ENCODE data around the gene PGBD5.
A peak's percentile ranks its signal among the peaks of the same experiment; 100 is the strongest.
"Not testable (repeated sequence)": the region's sequence is repeated elsewhere in the genome, so short reads cannot be mapped to it uniquely, and the experiment has no call there.

PGBD5 gene

DNA sequence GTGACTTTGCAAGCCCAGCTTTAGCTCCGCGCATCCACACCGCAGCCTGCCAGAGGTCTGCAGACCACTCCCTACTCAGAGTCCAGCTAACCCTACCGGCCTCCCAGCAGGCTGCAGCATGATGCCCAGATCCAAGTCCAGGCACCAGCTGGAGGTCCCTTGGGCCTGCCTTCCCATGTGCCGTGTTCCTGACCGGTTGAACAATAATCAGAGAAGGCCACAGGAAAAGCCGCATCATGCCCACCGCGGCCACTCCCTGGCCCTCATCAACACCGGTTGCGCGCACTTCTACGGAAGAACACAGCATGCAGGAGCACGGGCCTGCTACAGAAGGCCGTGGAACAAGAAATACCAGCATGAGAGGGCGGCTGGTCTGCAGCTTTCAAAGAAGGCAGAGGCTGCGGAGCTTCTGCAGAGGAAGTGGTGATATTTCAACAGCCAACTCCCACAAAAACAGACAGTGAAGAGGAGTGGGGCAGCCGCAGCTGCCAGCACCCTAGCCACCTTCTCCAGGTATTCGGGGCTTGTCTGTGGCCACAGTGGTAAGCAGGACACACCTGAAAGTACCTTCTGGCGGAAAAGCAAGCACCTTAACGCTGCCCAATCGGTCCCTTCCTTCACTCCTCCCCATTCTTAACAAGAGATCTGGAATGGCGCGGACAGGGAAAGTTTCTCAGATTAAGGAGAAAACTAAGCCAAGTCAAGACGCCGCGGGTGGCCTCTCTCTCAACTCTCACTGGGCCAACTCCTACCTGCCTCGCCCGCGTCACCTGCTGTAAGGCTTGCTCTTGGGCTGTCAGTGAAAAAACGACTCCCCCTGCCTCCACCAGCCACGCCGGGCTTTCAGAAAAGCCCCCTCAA lies 1.5 kb downstream of the PGBD5 start:
- peak; percentile 3 for DNase-seq

DNA sequence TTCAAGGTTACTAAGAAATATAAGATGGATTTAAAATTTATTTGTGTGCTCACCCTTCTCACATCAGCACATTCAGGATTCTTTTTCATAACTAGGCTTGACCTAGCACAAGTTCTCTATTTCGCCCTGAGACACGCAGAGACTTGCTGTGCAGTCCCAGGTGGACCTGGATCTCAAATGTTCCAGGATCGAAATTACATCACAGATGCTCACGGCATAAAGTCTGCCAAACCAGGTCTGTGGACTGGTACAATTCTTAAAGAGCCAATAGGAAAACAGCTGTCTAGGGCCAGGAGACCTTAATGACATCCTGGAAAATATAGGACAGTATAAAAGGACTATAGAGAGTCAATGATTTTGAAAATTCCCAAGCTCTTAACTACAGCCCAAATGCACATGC lies 2.2 kb downstream of the PGBD5 start:
- no peak for DNase-seq

DNA sequence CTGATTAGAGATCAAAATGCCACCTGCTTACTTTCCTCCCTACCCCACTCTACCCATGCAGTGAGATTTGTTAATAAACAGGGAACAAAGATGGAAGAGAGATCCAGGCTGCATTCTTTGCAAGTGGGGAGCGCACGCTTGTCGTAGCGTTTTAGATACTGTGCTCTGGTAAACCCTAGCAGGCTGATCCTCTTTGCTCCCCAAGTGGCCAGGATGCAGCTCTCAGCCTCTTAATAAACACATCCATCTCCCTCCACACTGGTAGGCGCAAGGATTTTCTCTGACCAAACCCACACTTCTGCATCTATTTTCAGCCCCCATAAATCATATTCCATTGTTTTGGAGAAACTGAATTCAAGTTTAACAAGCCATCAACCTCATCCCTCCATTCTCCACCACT lies 2.9 kb downstream of the PGBD5 start:
- DNase-seq = no peak

DNA sequence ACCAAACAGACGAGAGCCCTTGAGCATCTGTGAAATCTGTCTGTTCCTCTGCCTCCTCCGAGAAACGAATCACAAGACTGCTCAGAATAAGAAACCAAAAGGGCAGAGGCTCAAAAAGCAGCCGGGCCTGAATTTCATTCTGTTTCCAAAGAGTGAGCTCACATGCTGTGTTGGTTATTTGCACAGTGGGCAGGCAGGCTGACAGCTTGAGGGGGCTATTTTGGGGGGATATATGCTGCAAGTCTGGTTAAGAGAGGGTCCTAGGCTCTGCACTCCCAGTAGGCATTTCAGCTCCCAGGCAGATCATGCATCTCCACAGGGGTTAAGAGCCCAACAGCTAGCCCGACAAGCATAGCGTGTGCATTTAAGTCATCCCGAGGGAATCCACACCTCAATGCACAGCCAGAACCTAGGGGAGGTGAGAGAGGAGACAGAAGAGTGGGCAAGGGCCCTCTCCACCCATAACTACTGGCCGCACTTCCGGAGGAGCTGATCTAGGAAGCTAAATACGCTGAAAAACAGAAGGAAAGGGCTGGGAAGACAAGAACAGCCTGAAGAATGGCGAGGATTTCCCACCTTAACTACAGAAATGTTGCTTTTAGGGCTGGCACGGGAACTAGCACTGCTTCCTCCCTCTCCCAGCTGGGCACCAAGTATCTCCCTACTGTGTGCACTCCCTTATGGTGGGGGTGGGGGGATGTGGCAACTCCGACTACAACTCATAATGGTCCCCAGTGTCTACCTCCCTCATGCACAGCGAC lies 3.7 kb downstream of the PGBD5 start:
- no peak for DNase-seq

DNA sequence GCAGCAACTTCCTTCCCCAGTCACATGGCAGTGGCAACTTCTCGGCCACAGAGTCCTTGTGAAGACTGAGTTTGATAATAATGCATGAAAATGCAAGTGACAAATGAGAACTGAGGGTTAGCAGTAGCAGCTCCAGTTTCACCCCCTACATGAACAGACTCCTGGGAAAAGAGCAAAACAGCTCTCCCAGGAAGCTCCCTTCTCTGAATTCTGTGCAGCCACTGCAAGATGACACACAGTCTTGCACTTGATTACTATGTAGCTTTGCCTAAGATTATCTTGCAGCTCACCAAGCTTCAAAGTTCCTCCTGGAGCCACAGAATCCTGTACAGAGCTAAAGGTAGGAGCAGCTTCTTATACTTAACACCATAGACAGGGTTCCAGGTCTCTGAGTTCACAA lies 4.7 kb downstream of the PGBD5 start:
- DNase-seq = no peak

DNA sequence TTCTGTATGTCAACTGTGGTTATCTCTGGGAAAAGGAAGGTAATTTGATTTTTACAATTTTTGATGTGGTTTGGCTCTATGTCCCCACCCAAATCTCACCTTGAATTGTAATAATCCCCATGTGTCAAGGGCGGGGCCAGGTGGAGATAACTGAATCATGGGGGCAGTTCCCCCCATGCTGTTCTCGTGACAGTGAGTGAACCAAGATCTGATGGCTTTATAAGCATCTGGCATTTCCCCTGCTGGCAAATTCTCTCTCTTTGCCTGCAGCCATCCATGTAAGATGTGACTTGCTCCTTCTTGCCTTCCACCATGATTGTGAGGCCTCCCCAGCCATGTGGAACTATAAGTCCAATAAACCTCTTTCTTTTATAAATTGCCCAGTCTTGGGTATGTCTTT lies 5.8 kb downstream of the PGBD5 start:
- DNase-seq = not testable (repeated sequence)

DNA sequence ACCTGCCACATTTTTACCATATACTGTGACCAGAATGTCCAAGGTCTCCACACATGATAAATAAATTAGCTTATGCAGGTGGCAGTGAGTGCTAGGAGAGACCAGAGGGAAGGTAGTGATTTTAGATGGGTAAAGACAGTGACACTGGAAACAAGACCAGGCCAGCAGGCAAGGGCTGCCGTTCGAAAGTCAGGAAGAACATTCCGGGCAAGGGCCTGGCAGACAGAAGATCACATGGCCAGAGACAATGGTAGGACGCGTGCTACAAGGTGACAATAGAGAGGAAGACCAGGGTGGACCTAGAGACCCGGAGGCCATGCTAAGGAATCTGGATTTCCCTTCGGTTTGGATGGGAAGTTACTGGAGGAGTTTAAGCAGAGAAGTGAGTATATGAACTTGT lies 9.7 kb downstream of the PGBD5 start:
- no peak for DNase-seq

DNA sequence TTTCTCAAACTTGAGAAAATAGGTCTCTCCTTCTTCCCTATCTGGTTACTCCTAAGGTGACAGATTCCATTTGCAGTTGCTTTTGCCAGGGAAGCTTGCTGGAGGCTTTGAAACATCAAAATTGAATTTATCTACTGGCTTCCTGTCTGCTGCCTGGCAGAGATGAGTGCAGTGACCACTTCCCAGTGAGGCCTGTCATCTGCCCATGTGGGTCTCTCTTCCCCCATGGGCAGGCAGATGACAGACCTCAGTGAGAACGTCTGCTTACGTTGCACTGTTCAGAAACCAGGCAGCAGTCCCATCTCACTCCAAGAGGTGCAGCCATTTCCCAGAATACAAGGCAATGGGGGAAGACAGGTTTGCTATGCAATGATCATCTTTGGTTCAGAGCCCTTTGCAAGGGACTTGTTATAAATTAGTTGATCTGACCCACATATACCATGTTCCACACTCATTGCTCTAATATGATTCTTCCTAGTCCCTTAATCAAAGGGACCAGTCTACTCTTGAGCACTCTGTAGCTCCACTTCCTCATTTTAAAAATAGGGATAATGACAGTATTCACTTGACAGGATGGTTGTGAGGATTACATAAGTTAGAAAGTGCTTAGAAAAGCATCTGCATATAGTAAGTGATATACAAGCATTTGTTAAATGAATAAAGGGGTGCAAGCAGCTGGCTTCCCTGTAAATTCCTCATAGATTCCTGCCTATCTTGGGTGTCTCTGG lies 10.6 kb downstream of the PGBD5 start:
- DNase-seq = no peak

DNA sequence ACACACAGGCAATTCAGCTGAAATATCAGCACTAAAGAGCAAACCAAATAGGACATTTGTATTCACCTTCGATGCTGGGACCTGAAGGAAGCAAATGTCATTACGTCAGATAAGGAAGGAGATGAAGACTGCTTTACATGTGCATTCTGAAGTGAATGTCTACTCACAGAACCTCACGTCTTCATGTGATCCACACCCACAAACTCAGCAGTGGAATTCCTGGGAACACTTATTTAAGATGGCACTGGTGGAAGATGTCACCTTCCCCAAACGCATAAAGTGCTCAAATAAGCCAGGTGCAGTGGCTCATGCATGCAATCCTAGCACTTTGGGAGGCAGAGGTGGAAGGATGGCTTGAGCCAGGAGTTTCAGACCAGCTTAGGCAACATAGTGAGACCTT lies 11.4 kb downstream of the PGBD5 start:
- no peak for DNase-seq

DNA sequence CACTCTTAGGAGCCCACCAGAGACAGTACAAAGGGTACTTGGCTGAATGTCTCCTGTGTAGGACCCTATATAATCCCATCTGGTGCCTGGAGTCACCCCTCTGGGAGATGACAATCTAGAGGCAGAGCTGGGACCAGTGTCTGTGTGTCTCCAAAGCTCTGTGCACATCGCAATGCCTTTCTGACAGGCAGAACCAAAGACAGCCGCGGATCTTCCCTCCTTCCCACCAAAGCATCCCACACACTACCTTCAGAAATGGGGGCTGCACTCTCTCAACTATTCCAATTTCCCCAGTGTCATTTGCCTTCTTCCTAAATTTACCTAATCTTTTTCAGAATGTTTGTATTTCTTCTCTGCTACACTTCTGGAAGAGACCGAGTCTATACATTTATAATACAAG lies 12.0 kb downstream of the PGBD5 start:
- DNase-seq = no peak

DNA sequence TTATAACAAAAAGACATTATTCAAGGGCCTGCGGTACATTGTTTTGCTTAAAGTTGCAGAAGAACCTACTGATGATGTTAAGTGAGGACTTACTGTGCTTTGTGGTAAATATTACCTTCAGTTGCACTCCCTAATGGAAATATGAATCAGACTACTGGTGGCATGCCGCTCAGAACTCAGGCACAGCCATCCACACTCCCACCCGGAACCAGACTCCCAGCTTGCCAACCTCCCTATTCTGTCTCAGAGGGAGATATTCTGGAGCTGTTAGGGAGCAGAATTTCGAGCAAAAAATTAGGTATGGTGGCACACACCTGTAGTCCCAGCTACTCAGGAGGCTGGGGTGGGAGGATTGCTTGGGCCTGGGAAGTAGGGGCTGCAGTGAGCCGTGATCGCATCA lies 13.1 kb downstream of the PGBD5 start:
- DNase-seq = no peak

DNA sequence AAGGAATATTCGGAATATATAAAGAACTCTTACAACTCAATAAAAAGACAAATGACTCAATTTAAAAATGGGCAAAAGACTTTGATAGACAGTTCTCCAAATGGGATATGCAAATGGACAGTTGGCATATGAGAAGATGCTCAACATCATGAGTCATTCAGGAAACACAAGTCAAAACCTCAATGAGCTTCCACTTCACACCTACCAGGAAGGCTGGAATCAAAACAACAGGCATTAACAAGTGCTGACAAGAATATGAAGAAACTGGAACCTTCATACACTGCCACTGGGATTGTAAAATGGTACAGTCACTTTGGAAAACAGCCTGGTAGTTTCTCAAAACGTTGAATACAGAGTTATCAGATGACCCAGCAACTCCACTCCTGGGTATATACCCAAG lies 17.2 kb downstream of the PGBD5 start:
- no peak for DNase-seq

DNA sequence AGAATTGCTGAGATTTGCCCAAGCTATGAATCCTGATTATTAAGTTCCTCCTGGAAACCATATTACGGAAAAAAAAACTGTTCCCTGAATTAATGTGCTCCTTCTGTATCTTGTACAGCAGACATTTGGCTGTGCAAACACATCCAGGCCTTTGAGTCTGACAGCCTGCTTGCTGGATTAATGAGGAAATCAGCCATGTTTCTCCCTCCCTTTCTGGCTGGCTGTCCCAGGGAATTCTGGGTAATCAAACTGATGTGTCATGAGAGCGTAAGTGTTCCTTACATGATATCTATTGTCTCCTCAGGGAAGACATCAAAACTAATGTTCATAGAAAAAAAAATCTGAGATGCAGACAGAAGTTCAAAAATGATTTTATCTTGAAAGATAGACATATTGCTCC lies 18.8 kb downstream of the PGBD5 start:
- no peak for DNase-seq

DNA sequence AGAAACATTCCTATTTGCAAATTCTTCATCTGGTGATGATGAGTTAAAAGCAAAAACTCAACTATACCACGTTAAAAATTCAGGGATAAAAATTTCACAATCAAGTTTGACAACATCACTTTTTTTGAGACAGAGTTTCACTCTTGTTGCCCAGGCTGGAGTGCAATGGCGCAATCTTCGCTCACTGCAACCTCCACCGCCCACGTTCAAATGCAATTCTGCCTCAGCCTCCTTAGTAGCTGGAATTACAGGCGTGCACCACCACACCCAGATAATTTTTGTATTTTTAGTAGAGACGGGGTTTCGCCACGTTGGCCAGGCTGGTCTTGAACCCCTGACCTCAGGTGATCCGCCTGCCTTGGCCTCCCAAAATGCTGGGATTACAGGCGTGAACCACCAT lies 19.4 kb downstream of the PGBD5 start:
- DNase-seq = not testable (repeated sequence)

DNA sequence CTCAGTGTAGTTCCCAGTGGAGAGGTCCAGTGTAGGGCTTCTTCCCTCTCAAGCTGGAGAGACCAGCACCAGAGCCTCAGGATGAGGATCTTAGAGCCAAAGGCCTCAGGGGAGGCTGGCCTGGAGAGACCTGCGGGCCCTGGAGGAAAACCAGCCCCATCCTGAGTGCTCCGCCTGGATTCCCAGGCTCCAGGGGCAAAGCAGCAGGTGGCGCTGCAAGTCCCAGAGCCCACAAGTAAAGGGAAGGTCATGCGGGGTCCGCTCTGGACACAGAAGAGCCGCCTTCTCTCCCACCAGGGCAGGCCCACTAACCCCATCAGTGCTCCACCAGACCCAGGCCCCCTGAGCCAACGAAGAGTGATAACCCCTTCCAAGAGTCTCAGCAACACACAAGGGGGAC lies 22.7 kb downstream of the PGBD5 start:
- DNase-seq = no peak

DNA sequence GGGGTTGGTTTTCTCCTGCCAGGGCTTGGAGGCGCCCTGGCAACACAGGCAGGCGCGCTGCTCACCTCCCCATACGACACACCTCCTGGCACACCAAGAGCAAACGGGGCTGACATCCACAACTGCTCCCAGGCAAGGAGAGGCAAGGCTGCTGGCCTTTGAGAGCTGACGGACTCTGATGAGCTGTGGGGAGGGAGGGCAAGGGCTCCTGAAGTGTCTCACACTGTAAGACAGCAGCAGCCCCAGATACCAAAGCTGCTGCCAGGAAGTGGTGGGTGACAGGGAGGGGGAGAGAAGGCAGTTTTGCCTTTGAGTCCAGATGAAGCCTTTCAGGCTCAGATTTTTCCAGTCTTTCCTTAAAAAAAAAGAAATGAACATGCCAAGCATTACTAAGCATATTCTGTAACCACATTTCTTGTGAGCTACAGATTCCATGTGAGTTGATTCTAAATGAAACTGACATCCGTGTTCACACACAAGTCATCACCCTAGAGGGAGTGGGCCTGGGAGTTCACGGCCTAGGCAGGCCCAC lies 24.3 kb downstream of the PGBD5 start:
- DNase-seq = no peak

DNA sequence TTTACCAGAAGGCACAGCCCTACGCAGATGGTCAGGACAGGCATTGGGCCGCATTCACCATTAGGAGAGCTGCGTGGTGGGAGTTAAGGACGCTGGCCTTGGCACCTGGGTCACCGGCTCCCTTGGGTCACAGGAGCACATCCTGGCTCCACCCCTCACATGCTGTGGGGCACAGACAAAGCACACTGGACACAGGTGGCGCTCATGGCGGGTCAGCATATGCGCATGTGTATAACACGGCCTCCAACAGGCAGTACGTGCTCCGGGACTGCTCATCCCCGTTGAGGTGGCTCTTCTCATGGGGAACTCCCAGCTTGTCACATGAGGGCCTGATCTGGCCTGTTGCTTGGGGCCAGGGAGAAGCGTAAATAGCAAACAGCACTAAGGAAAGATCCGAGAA lies 25.0 kb downstream of the PGBD5 start:
- DNase-seq = no peak

DNA sequence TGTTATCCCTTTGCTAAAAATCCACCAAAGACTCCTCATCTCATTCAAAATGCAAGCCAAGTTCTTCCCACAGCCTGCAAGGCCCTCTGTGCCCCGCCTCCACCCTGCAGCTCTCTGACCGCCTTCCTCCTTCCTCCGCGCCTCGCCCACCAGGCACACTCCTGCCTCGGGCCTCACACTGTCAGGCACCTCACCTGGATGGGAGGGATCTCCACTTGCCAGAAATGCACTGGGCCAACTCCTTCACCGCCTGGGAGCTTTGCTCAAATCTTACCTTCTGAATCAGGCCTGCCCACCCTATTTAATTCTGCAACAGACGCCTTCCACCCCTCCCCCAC lies 26.2 kb downstream of the PGBD5 start:
- DNase-seq = no peak

DNA sequence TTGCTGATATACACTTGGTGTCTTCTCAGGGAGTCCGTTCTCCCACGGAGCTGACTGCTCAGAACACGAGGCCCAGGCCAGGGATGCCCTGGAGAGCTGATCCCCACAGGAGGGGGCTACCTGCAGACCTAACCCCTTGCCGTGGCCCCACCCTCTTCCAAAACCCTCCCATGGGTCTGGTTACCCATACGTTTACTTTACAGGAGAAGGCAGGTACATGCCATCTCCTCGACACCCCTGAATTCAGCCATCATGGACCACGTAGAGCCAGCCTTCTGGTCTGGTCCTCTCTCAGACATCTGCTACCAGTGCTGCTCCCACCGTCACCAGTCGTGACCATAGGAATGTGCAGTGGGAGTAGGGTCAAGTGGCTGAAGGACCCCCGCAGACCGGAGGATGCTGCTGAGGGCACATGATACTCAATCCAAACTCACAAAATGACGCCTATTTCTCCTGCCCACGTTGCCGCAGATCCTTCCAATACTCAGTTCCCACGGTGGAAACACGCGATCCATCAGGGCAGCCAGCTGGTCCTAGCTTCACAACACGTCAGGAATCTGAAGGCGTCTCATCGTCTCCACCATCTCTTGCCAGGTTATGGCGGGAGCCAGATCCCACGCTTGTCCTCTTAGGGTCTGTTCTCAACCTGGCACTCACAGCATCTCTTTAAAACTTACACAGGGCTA lies 26.7 kb downstream of the PGBD5 start:
- DNase-seq = no peak

DNA sequence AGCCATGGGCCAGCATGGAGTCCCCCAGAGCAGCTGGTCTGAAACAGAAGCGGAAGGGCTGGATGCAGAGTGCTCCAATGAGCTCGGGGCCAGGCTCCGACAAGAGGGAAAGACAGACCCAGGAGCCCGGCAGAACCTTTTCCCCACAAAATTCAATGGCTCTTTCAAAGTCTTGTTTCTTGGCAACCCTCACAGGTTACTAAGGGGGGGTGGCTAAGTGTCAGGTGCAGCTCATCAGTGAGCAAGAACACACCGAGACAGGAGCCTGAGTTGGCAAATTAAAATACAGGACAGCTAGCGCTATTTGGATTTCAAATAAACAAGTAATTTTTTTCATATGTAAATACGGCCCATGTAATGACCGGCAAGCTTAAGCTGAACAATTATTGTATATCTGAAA lies 27.3 kb downstream of the PGBD5 start:
- DNase-seq = no peak

DNA sequence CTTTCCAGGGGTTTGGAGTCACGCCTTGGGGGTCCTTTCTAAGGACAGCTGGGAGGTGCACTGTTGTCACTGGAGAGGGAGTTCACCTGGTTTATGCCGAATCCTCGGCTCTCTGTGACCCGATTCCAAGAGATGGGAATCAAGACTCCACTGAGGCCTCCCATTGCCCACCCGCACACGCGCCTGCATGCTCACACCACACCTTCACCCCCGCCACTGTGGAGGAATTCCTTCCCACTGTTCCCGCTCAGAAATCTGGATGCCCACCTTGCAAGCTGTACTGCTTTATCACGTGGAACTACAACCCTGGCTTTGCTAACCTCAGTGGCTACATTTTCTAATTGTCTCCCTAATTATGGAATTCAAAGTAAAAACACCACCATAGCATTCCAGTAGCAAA lies 29.2 kb downstream of the PGBD5 start:
- DNase-seq = no peak

DNA sequence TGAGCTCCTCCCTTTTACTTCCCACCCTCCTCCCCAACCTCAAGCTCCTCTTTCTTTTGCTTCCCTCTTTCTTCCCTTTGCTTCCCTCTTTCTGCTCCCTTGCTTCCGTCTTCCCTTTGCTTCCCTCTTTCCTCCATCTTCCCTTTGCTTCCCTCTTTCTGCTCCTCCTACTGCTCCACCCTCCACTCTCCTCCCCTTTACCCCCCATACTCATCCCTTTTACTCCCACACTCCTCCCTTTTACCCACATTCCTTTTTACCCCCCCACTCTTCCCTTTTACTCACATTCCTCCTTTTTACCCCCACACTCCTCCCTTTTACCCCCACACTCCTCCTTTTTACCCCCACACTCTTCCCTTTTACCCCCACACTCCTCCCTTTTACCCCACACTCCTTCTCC lies 30.2 kb downstream of the PGBD5 start:
- no peak for DNase-seq

DNA sequence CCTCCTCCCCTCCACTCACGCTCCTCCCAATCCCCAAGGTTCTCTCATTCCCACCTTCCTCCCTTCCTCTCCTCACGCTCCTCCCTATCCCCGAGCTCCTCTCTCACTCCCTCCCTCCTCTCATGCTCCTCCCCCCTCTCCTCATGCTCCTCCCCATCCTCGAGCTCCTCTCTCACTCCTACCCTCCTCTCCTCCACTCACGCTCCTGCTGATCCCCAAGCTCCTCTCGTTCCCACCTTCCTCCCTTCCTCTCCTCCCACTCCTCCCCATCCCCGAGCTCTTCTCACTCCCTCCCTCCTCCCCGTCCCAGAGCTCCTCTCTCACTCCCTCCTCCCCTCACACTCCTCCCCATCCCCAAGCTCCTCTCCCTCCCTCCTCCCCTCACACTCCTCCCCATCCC lies 31.4 kb downstream of the PGBD5 start:
- DNase-seq = no peak

All from hematopoietic multipotent progenitor cell treated with erythropoietin and hydrocortisone succinate and interleukin-3 and kit ligand, for 8 days (in vitro differentiated cells).